WTC11 (cell line): ENCODE results near the gene CCDC57. TPM values are rescaled to one million over a fixed set of nuclear protein-coding genes. Genes with fewer than 3 reads are reported as not detected.
A peak's percentile ranks its signal among the peaks of the same experiment; 100 is the strongest.

Experiments used
- ATAC-seq: fragments of 200-7000 bp; cut with Tn5 transposase; 2 replicates; pipeline ENCODE4 v1.10.0; 2021; ENCODE audit warnings: mild to moderate bottlenecking, moderate library complexity
- CTCF ChIA-PET: fragments of 300-600 bp; sonication (Branson Sonifier 250); formaldehyde crosslinking; loops from one replicate; lab custom pipeline; 2021; ENCODE audit warnings: antibody characterized with exemption; lab: Charles Lee
- POLR2A ChIA-PET: fragments of 350-600 bp; sonication (Branson Sonifier 250); formaldehyde crosslinking; loops from one replicate; lab custom pipeline; 2021; ENCODE audit warnings: antibody characterized with exemption; lab: Charles Lee
- DNase-seq: peaks from one replicate; pipeline ENCODE4 v3.0.0; 2021; ENCODE audit warnings: low spot score
- H3K27ac Mint-ChIP-seq: 2 replicates; pipeline ENCODE4 v1.8.0; 2021; ENCODE audit warnings: mixed read lengths
- H3K27me3 Mint-ChIP-seq: 2 replicates; pipeline ENCODE4 v1.8.0; 2021; ENCODE audit warnings: low read depth, mild to moderate bottlenecking, moderate library complexity, mixed read lengths
- H3K36me3 Mint-ChIP-seq: 2 replicates; pipeline ENCODE4 v1.8.0; 2021; ENCODE audit warnings: mixed read lengths
- H3K4me1 Mint-ChIP-seq: 2 replicates; pipeline ENCODE4 v1.8.0; 2022; ENCODE audit warnings: mixed read lengths
- H3K4me3 Mint-ChIP-seq: 2 replicates; pipeline ENCODE4 v1.8.0; 2021; ENCODE audit warnings: mild to moderate bottlenecking, moderate library complexity, mixed read lengths
- H3K9me3 Mint-ChIP-seq: 2 replicates; pipeline ENCODE4 v1.8.0; 2021; ENCODE audit warnings: mixed read lengths
- AR ChIP-seq: fragments of 250-450 bp; sonication (Bioruptor Pico); IDR thresholded peaks from 2 replicates; pipeline ENCODE4 v1.9.0; 2021; ENCODE audit warnings: mild to moderate bottlenecking
- ETV6 ChIP-seq: sonication (generic); formaldehyde crosslinking; IDR thresholded peaks from 2 replicates; pipeline ENCODE4 v1.8.1; 2022; ENCODE audit warnings: mild to moderate bottlenecking, missing genetic modification reagents
- HMGXB4 ChIP-seq: sonication (generic); formaldehyde crosslinking; IDR thresholded peaks from 2 replicates; pipeline ENCODE4 v1.8.1; 2023; ENCODE audit warnings: mild to moderate bottlenecking, moderate library complexity, missing genetic modification reagents
- IRF2 ChIP-seq: sonication (generic); formaldehyde crosslinking; IDR thresholded peaks from 2 replicates; pipeline ENCODE4 v1.8.0; 2022; ENCODE audit warnings: low read depth, missing genetic modification reagents, borderline replicate concordance
- JUN ChIP-seq: sonication (generic); formaldehyde crosslinking; IDR thresholded peaks from 2 replicates; pipeline ENCODE4 v1.8.0; 2023; ENCODE audit warnings: mild to moderate bottlenecking, missing genetic modification reagents
- MYBL2 ChIP-seq: sonication (generic); formaldehyde crosslinking; IDR thresholded peaks from 2 replicates; pipeline ENCODE4 v1.8.1; 2023; ENCODE audit warnings: mild to moderate bottlenecking, moderate library complexity, missing genetic modification reagents
- NFYB ChIP-seq: sonication (generic); formaldehyde crosslinking; conservative IDR thresholded peaks from 2 replicates; pipeline ENCODE4 v1.8.0; 2022; ENCODE audit warnings: low read depth, missing genetic modification reagents
- NR2C2 ChIP-seq: sonication (generic); formaldehyde crosslinking; IDR thresholded peaks from 2 replicates; pipeline ENCODE4 v1.8.0; 2022; ENCODE audit warnings: mild to moderate bottlenecking, missing genetic modification reagents
- PRRX2 ChIP-seq: fragments of 250-450 bp; sonication (Bioruptor Pico); IDR thresholded peaks from 2 replicates; pipeline ENCODE4 v1.8.0; 2021; ENCODE audit warnings: mild to moderate bottlenecking
- RELA ChIP-seq: sonication (generic); formaldehyde crosslinking; IDR thresholded peaks from 2 replicates; pipeline ENCODE4 v1.8.1; 2022; ENCODE audit warnings: missing genetic modification reagents, mild to moderate bottlenecking, borderline replicate concordance
- ZNF396 ChIP-seq: fragments of 250-450 bp; sonication (Bioruptor Pico); IDR thresholded peaks from 2 replicates; pipeline ENCODE4 v1.8.0; 2021; ENCODE audit warnings: mild to moderate bottlenecking, moderate library complexity, borderline replicate concordance
- ZNF671 ChIP-seq: fragments of 250-450 bp; sonication (Bioruptor Pico); IDR thresholded peaks from 2 replicates; pipeline ENCODE4 v1.8.0; 2021; ENCODE audit warnings: mild to moderate bottlenecking
- total RNA-seq: library from RNA; stranded (reverse); gene quantifications from 3 replicates; pipeline ENCODE4 v1.2.3, GENCODE V29; 2021
- TF ChIP-seq, protein P1 (sequence below): sonication (generic); formaldehyde crosslinking; IDR thresholded peaks from 2 replicates; pipeline ENCODE4 v1.8.0; 2022; ENCODE audit warnings: mild to moderate bottlenecking, missing genetic modification reagents
- TF ChIP-seq, protein P2 (sequence below): sonication (generic); formaldehyde crosslinking; IDR thresholded peaks from 2 replicates; pipeline ENCODE4 v1.8.1; 2022; ENCODE audit warnings: mild to moderate bottlenecking, missing genetic modification reagents, moderate library complexity, borderline replicate concordance
- TF ChIP-seq, protein P3 (sequence below): sonication (generic); formaldehyde crosslinking; IDR thresholded peaks from 2 replicates; pipeline ENCODE4 v1.8.1; 2023; ENCODE audit warnings: mild to moderate bottlenecking, missing genetic modification reagents, moderate library complexity
- TF ChIP-seq, protein P4 (sequence below): sonication (generic); formaldehyde crosslinking; IDR thresholded peaks from 2 replicates; pipeline ENCODE4 v1.8.0; 2022; ENCODE audit warnings: mild to moderate bottlenecking, missing genetic modification reagents

CCDC57 gene
- total RNA-seq, 1 experiment from 2014 or later, result 20.0 TPM

DNA sequence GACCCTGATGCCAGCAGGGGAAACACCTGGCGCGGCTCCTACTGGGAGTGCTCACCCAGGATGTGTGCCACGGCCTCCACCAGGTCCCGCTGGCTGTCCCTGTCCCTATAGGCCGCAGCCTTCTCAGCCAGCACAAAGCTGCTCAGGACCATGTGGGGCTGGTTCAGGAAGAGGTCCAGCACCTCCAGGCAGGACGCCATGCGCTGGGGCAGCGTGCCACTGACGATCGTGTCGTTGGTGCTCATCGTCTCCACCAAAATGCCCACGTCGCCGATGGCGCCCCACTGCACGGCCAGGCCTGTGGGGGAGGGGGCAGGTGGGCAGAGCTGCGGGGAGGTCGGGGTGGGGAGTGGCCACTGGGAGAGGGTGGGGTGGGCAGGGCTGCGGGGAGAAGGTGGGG lies 131.1 kb downstream of the CCDC57 start:
- no peaks in the 10 kb centered on the region for H3K27me3 Mint-ChIP-seq
- H3K36me3 Mint-ChIP-seq, result peaks cover 20% of the 10 kb centered on the region
- DNase-seq (no peak), ATAC-seq (no peak)
- no peaks in the 10 kb centered on the region for H3K4me1 Mint-ChIP-seq
- H3K4me3 Mint-ChIP-seq, result no peak overlapping the region
- no peaks in the 10 kb centered on the region for H3K9me3 Mint-ChIP-seq
- no peak overlapping the region for H3K27ac Mint-ChIP-seq
- CTCF ChIA-PET, result interaction anchor here (1.0 kb wide), 2 partner anchors 44 to 51 kb away, joined by 3 read pairs; partner anchors contain the start of gene DCXR
- TF ChIP-seq RELA (CRISPR knock-in tag), result no peak
- TF ChIP-seq NFYB, result no peak
- TF ChIP-seq, all 79 proteins: peak for 0
- POLR2A ChIA-PET, result interaction anchor here (1.0 kb wide), 1 partner anchor 49 kb away, joined by 3 read pairs; no protein-coding TSS in a partner anchor

- Mint-ChIP-seq H3K4me1 (no peaks in the 10 kb centered on the region), H3K36me3 (peaks cover 20% of the 10 kb centered on the region), H3K9me3 (no peaks in the 10 kb centered on the region), H3K27ac (no peak overlapping the region), H3K4me3 (no peak overlapping the region)
- TF ChIP-seq, protein P1, sequence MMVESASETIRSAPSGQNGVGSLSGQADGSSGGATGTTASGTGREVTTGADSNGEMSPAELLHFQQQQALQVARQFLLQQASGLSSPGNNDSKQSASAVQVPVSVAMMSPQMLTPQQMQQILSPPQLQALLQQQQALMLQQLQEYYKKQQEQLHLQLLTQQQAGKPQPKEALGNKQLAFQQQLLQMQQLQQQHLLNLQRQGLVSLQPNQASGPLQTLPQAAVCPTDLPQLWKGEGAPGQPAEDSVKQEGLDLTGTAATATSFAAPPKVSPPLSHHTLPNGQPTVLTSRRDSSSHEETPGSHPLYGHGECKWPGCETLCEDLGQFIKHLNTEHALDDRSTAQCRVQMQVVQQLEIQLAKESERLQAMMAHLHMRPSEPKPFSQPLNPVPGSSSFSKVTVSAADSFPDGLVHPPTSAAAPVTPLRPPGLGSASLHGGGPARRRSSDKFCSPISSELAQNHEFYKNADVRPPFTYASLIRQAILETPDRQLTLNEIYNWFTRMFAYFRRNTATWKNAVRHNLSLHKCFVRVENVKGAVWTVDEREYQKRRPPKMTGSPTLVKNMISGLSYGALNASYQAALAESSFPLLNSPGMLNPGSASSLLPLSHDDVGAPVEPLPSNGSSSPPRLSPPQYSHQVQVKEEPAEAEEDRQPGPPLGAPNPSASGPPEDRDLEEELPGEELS, result peak; percentile 25; the same call in 1 of the 2 replicates
- no peak for TF ChIP-seq JUN
- TF ChIP-seq, all 79 proteins: peak for 1
- POLR2A ChIA-PET, result interaction anchor here (0.5 kb wide), 1 partner anchor 12 kb away, joined by 3 read pairs; no protein-coding TSS in a partner anchor
- no peak for ATAC-seq
- no peaks in the 10 kb centered on the region for H3K27me3 Mint-ChIP-seq
- CTCF ChIA-PET, result interaction anchor here (1.0 kb wide), 2 partner anchors 43 to 50 kb away, joined by 3 read pairs; partner anchors contain the start of gene DCXR
- DNase-seq, result no peak
These were observed 131.7 kb downstream of the CCDC57 start for GRCh38 chr17:82080789-82081464.

DNA sequence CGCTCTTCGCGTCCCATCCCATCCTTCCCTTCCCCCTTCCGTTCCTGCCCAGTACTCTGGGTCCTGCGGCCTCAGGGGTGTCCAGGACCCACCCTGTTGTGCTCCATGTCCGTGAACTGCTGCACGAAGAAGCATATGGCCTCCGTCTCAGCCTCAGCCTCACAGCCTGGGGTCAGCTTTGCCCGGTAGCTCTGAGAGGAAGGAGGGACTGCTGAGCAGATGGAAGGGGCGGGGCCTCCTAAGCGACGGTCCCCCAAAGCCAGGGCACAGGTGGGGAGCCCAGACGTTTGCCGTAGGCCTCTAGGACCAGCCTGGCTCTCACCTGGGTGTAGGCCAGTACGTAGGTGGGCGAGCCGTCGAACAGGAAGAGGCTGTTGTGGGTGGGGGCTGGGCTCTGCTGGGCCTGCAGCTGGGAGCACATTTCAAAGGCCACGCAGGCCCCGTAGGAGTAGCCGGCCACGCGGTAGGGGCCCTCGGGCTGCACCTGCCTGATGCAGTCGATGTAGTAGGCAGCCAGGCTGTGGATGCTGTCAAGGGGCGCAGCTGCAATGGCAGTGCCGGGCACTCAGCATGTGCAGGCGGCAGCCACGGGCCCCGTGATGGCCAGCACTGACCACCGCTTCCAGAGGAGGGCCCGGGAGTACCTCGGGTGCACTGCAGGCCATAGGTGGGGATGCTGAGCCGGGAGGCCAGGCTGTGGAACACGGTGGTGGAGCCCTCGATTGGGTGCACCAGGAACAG lies 132.4 kb downstream of the CCDC57 start:
- CTCF ChIA-PET, result interaction anchor here (1.0 kb wide), 2 partner anchors 43 to 50 kb away, joined by 3 read pairs; partner anchors contain the start of gene DCXR
- POLR2A ChIA-PET, result interaction anchor here (0.5 kb wide), 1 partner anchor 11 kb away, joined by 3 read pairs; no protein-coding TSS in a partner anchor
- no peak for DNase-seq
- no peaks in the 10 kb centered on the region for H3K9me3 Mint-ChIP-seq
- no peak overlapping the region for H3K4me3 Mint-ChIP-seq
- H3K4me1 Mint-ChIP-seq, result no peaks in the 10 kb centered on the region
- peaks cover 20% of the 10 kb centered on the region for H3K36me3 Mint-ChIP-seq
- H3K27ac Mint-ChIP-seq, result no peak overlapping the region
- no peaks in the 10 kb centered on the region for H3K27me3 Mint-ChIP-seq
- no peak for ATAC-seq
- TF ChIP-seq HMGXB4 (CRISPR knock-in tag) (no peak), NR2C2 (CRISPR knock-in tag) (no peak), ZNF671 (no peak), ETV6 (CRISPR knock-in tag) (no peak), AR (CRISPR knock-in tag) (no peak), PRRX2 (CRISPR knock-in tag) (no peak), ZNF396 (CRISPR knock-in tag) (no peak), MYBL2 (CRISPR knock-in tag) (no peak), IRF2 (no peak)
- TF ChIP-seq, protein P2, sequence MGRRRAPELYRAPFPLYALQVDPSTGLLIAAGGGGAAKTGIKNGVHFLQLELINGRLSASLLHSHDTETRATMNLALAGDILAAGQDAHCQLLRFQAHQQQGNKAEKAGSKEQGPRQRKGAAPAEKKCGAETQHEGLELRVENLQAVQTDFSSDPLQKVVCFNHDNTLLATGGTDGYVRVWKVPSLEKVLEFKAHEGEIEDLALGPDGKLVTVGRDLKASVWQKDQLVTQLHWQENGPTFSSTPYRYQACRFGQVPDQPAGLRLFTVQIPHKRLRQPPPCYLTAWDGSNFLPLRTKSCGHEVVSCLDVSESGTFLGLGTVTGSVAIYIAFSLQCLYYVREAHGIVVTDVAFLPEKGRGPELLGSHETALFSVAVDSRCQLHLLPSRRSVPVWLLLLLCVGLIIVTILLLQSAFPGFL (CRISPR knock-in tag), result no peak
- TF ChIP-seq, protein P1, result no peak
- TF ChIP-seq, protein P3, sequence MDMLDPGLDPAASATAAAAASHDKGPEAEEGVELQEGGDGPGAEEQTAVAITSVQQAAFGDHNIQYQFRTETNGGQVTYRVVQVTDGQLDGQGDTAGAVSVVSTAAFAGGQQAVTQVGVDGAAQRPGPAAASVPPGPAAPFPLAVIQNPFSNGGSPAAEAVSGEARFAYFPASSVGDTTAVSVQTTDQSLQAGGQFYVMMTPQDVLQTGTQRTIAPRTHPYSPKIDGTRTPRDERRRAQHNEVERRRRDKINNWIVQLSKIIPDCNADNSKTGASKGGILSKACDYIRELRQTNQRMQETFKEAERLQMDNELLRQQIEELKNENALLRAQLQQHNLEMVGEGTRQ (CRISPR knock-in tag), result no peak
- TF ChIP-seq, protein P4, sequence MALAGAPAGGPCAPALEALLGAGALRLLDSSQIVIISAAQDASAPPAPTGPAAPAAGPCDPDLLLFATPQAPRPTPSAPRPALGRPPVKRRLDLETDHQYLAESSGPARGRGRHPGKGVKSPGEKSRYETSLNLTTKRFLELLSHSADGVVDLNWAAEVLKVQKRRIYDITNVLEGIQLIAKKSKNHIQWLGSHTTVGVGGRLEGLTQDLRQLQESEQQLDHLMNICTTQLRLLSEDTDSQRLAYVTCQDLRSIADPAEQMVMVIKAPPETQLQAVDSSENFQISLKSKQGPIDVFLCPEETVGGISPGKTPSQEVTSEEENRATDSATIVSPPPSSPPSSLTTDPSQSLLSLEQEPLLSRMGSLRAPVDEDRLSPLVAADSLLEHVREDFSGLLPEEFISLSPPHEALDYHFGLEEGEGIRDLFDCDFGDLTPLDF (CRISPR knock-in tag), result no peak
